B cell (primary cell): ENCODE measurements around the gene MAD1L1. TPM values are rescaled to one million over a fixed set of nuclear protein-coding genes. Genes with fewer than 3 reads are reported as not detected.

Source experiments
- ATAC-seq: fragments of 200-7000 bp; cut with Tn5 transposase; one replicate; pipeline ENCODE4 v1.10.0; 2021; ENCODE audit warnings: low read depth, mild to moderate bottlenecking, moderate number of reproducible peaks, moderate library complexity
- CTCF ChIA-PET: fragments of 350-600 bp; sonication (Branson Sonifier 250); formaldehyde crosslinking; loops from one replicate; lab custom pipeline; 2021; ENCODE audit warnings: antibody characterized with exemption, inconsistent platforms; lab: Charles Lee
- POLR2A ChIA-PET: fragments of 350-600 bp; sonication (Branson Sonifier 250); formaldehyde crosslinking; loops from one replicate; lab custom pipeline; 2021; ENCODE audit warnings: antibody characterized with exemption; lab: Charles Lee
- DNase-seq: peaks from one replicate; pipeline ENCODE4 v3.0.0; 2013
- H2AFZ ChIP-seq: 2 replicates; pipeline ENCODE4 v1.6.1; 2012; ENCODE audit warnings: mild to moderate bottlenecking, low read depth, low read length; ENCODE audit not compliant: insufficient read depth, poor library complexity, severe bottlenecking
- H3K27ac ChIP-seq, 2 donors: 1 replicate in 1 of 2; 2 replicates in 1 of 2; pipeline ENCODE4 v1.5.1; 2012 to 2013; ENCODE audit warnings: low read length in 2 of 2, mild to moderate bottlenecking in 2 of 2, moderate library complexity in 1 of 2
- H3K27me3 ChIP-seq, 4 experiments: fragments of 200-600 bp in 1 of 4; sonication (generic) in 1 of 4; replicated peaks in 1 of 4; 1 replicate in 2 of 4; 2 replicates in 2 of 4; pipeline versions ENCODE4 v1.6.1 to v1.7.0; 2013 to 2016; ENCODE audit warnings: low read length in 3 of 4, mild to moderate bottlenecking in 2 of 4, mixed read lengths in 1 of 4, moderate library complexity in 1 of 4; ENCODE audit not compliant: insufficient read depth in 4 of 4, control insufficient read depth in 3 of 4; ENCODE audit errors: control extremely low read depth in 1 of 4
- H3K36me3 ChIP-seq, 2 experiments: replicated peaks in 1 of 2; 1 replicate in 1 of 2; 2 replicates in 1 of 2; pipeline versions ENCODE4 v1.6.1 to v1.7.1; 2013; ENCODE audit warnings: low read length in 1 of 2; ENCODE audit not compliant: insufficient read depth in 2 of 2, control insufficient read depth in 1 of 2; ENCODE audit errors: control extremely low read depth in 1 of 2, extremely low read depth in 1 of 2
- H3K4me1 ChIP-seq, 2 donors: fragments of 200-600 bp in 1 of 2; sonication (generic) in 1 of 2; 1 replicate in 1 of 2; 2 replicates in 1 of 2; pipeline versions ENCODE4 v1.5.1 to v1.6.1; 2013 to 2017; ENCODE audit warnings: low read length in 2 of 2; ENCODE audit not compliant: control insufficient read depth in 2 of 2, insufficient read depth in 2 of 2
- H3K4me2 ChIP-seq: replicated peaks from 2 replicates; pipeline ENCODE3; 2012; ENCODE audit warnings: mild to moderate bottlenecking, low read depth, low read length; ENCODE audit not compliant: poor library complexity, severe bottlenecking
- H3K4me3 ChIP-seq, 5 experiments: fragments of 200-600 bp in 1 of 5; sonication (generic) in 1 of 5; 1 replicate in 3 of 5; 2 replicates in 2 of 5; pipeline versions ENCODE4 v1.5.1 to v1.7.0; 2011 to 2016; ENCODE audit warnings: low read length in 4 of 5, mild to moderate bottlenecking in 4 of 5, low read depth in 2 of 5, control low read depth in 1 of 5, moderate library complexity in 1 of 5; ENCODE audit not compliant: insufficient read depth in 1 of 5; ENCODE audit errors: control extremely low read depth in 1 of 5, extremely low read depth in 1 of 5
- H3K79me2 ChIP-seq: fragments of 200-600 bp; sonication (generic); one replicate; pipeline ENCODE4 v1.6.0; 2016; ENCODE audit warnings: low read length; ENCODE audit not compliant: control insufficient read depth, insufficient read depth
- H3K9ac ChIP-seq: fragments of 200-600 bp; sonication (generic); 2 replicates; pipeline ENCODE4 v1.6.1; 2017; ENCODE audit warnings: mild to moderate bottlenecking, low read length, moderate library complexity
- H3K9me3 ChIP-seq, 3 donors: one replicate each; pipeline versions ENCODE4 v1.6.1 to v1.7.1; 2013; ENCODE audit warnings: low read length in 2 of 3; ENCODE audit not compliant: control insufficient read depth in 2 of 3, insufficient read depth in 1 of 3; ENCODE audit errors: control extremely low read depth in 1 of 3
- H4K20me1 ChIP-seq: 2 replicates; pipeline ENCODE4 v1.6.0; 2012; ENCODE audit warnings: mild to moderate bottlenecking, low read length; ENCODE audit not compliant: insufficient read depth, control insufficient read depth, poor library complexity, severe bottlenecking
- H3K27ac Mint-ChIP-seq: one replicate; pipeline ENCODE4 v1.8.0; 2021; ENCODE audit warnings: mixed read lengths
- H3K27me3 Mint-ChIP-seq: one replicate; pipeline ENCODE4 v1.8.0; 2021; ENCODE audit warnings: mixed read lengths
- H3K4me1 Mint-ChIP-seq: one replicate; pipeline ENCODE4 v1.8.0; 2021; ENCODE audit warnings: mixed read lengths
- H3K4me3 Mint-ChIP-seq: one replicate; pipeline ENCODE4 v1.8.0; 2021; ENCODE audit warnings: mixed read lengths
- H3K9me3 Mint-ChIP-seq: one replicate; pipeline ENCODE4 v1.8.0; 2022; ENCODE audit warnings: mixed read lengths; ENCODE audit not compliant: insufficient read depth
- CTCF ChIP-seq: fragments of 200-600 bp; IDR thresholded peaks from one replicate; pipeline ENCODE4 v1.8.0; 2022; ENCODE audit warnings: antibody characterized with exemption, mild to moderate bottlenecking
- EZH2 ChIP-seq: IDR thresholded peaks from 2 replicates; pipeline ENCODE4 v1.6.1; 2012; ENCODE audit warnings: borderline replicate concordance, low read depth, mild to moderate bottlenecking, moderate library complexity, low read length; ENCODE audit not compliant: insufficient read depth, poor library complexity, severe bottlenecking
- WGBS: methylation state at CpG from one replicate; pipeline ENCODE4 v1.1.5; 2013; ENCODE audit warnings: missing lambda C conversion rate; ENCODE audit not compliant: insufficient coverage; 5-methylcytosine and 5-hydroxymethylcytosine counted together
- intact Hi-C: fragments of 100-400 bp; cut with micrococcal nuclease; formaldehyde crosslinking; loops from one replicate; pipeline ENCODE4 v1.10.0; 2022
- polyA plus RNA-seq: library from polyadenylated mRNA; depleted of rRNA; stranded (reverse); fragments of >200 nt; gene quantifications from 2 replicates; pipeline ENCODE4 v1.2.3, GENCODE V29; 2012
- total RNA-seq, 2 donors: library from RNA; stranded (reverse); fragments of 120-200 nt in 1 of 2; gene quantifications; 1 replicate in 1 of 2; 2 replicates in 1 of 2; pipeline versions ENCODE4 v1.2.3 to v1.2.4, GENCODE V29; 2013 to 2022

MAD1L1 gene
- total and polyA plus RNA-seq, 2 donors (not counting 1 experiment from before 2014, with no cell fraction given) = 86.7 to 110 TPM

- H3K4me1 Mint-ChIP-seq = peaks cover 53% of the 10 kb centered on the region
- H3K4me3 ChIP-seq = no peak overlapping the region
- peaks cover 3 to 29% of the 10 kb centered on the region in 2 experiments for H3K36me3 ChIP-seq
- peaks cover 51% of the 10 kb centered on the region for H3K79me2 ChIP-seq
- H3K27ac Mint-ChIP-seq = peak overlapping the region; percentile 82
- H3K27me3 ChIP-seq = no peaks in the 10 kb centered on the region
- peak overlapping the region; percentile 23 for H3K4me3 Mint-ChIP-seq
- peak overlapping the region; percentile 53 to 65 for H3K27ac ChIP-seq
- ATAC-seq (peak; percentile 62), DNase-seq (peak; percentile 72)
- TF ChIP-seq EZH2 = no peak
- TF ChIP-seq CTCF = no peak
- H4K20me1 ChIP-seq = peaks cover 53% of the 10 kb centered on the region
- no peaks in the 10 kb centered on the region for H3K9me3 Mint-ChIP-seq
- CTCF ChIA-PET = interaction anchor here (1.3 kb wide), 1 partner anchor 12 kb away, joined by 3 read pairs; no protein-coding TSS in a partner anchor
- POLR2A ChIA-PET = interaction anchor here (0.6 to 2.2 kb wide), 3 partner anchors 10 to 433 kb away, joined by 3 to 16 read pairs (median 4); no protein-coding TSS in a partner anchor
- H3K4me1 ChIP-seq = peaks cover 45 to 50% of the 10 kb centered on the region in 2 donors
- no peak overlapping the region for H2AFZ ChIP-seq
- no peaks in the 10 kb centered on the region for H3K9me3 ChIP-seq
- no peaks in the 10 kb centered on the region for H3K27me3 Mint-ChIP-seq
- no peak overlapping the region for H3K9ac ChIP-seq
- WGBS = 47% methylated on average over 35 of the region's 35 CpGs
- H3K4me2 ChIP-seq = peak overlapping the region; percentile 38
- intact Hi-C loops = loop anchor here (10.0 kb wide), 2 partner anchors 147 to 177 kb away; no protein-coding TSS in a partner anchor
These were observed 304.7 kb downstream of the MAD1L1 start for GRCh38 chr7:1927937-1928644.

GRCh38 chr7:1926908-1927306 is 305.8 kb downstream of the MAD1L1 start:
- peaks cover 45 to 50% of the 10 kb centered on the region in 2 donors for H3K4me1 ChIP-seq

More at GRCh38 chr7:1926908-1927306, 305.8 kb downstream of the MAD1L1 start:
- Histone ChIP-seq H2AFZ (no peak overlapping the region), H3K9ac (no peak overlapping the region), H3K4me3 (no peak overlapping the region), H3K4me2 (peak overlapping the region; percentile 46), H3K9me3 (no peaks in the 10 kb centered on the region), H3K27me3 (no peaks in the 10 kb centered on the region), H3K79me2 (peaks cover 50% of the 10 kb centered on the region), H4K20me1 (peaks cover 48% of the 10 kb centered on the region), H3K27ac (peak overlapping the region; percentile 65 to 68), H3K36me3 (peaks cover 0 to 25% of the 10 kb centered on the region in 2 experiments)
- peak overlapping the region; percentile 42 for H3K4me3 Mint-ChIP-seq
- no peaks in the 10 kb centered on the region for H3K9me3 Mint-ChIP-seq
- ChIA-PET CTCF (interaction anchor here (0.7 to 1.3 kb wide), 2 partner anchors 13 to 95 kb away, joined by 3 read pairs; no protein-coding TSS in a partner anchor), POLR2A (interaction anchor here (0.6 to 2.2 kb wide), 4 partner anchors 11 to 395 kb away, joined by 4 to 16 read pairs (median 8); no protein-coding TSS in a partner anchor)
- 61% methylated on average over 4 of the region's 5 CpGs for WGBS
- H3K27ac Mint-ChIP-seq = peak overlapping the region; percentile 82
- intact Hi-C loops = loop anchor here (1.0 to 10.0 kb wide), 3 partner anchors 13 to 178 kb away; no protein-coding TSS in a partner anchor
- DNase-seq (peak; percentile 67), ATAC-seq (peak; percentile 32)
- no peak for TF ChIP-seq CTCF
- no peak for TF ChIP-seq EZH2
- H3K27me3 Mint-ChIP-seq = no peaks in the 10 kb centered on the region
- H3K4me1 Mint-ChIP-seq = peaks cover 58% of the 10 kb centered on the region
